OCI-LY1 (cell line): ENCODE measurements around the gene FBXO30.

Experiments used
- H2AFZ ChIP-seq: fragments of 200-600 bp; sonication (generic), shearing (Covaris generic); 2 replicates; pipeline ENCODE4 v1.6.0; 2014; ENCODE audit warnings: antibody characterized with exemption, mild to moderate bottlenecking, low read length
- H3F3A ChIP-seq: fragments of 200-600 bp; sonication (generic), shearing (Covaris generic); 2 replicates; pipeline ENCODE4 v1.6.0; 2014; ENCODE audit warnings: mild to moderate bottlenecking, antibody characterized with exemption, low read length, moderate library complexity; ENCODE audit not compliant: insufficient read depth
- H3K27ac ChIP-seq: fragments of 200-600 bp; sonication (generic); 2 replicates; pipeline ENCODE4 v1.5.1; 2014; ENCODE audit warnings: low read length, mixed run types, mild to moderate bottlenecking, low read depth; ENCODE audit not compliant: poor library complexity, severe bottlenecking
- H3K27me3 ChIP-seq: fragments of 200-600 bp; sonication (generic); 2 replicates; pipeline ENCODE4 v1.6.0; 2014; ENCODE audit warnings: antibody characterized with exemption, mild to moderate bottlenecking, low read length, moderate library complexity; ENCODE audit not compliant: insufficient read depth
- H3K36me3 ChIP-seq: fragments of 200-600 bp; sonication (generic); 2 replicates; pipeline ENCODE4 v1.6.1; 2014; ENCODE audit warnings: mild to moderate bottlenecking, antibody characterized with exemption, low read length, moderate library complexity, mixed read lengths; ENCODE audit not compliant: insufficient read depth
- H3K4me1 ChIP-seq: fragments of 200-600 bp; sonication (generic); 2 replicates; pipeline ENCODE4 v1.5.1; 2014; ENCODE audit warnings: mild to moderate bottlenecking, low read length, moderate library complexity; ENCODE audit not compliant: insufficient read depth, severe bottlenecking
- H3K4me2 ChIP-seq: fragments of 200-600 bp; sonication (generic), shearing (Covaris generic); 2 replicates; pipeline ENCODE4 v1.6.1; 2014; ENCODE audit warnings: low read length
- H3K4me3 ChIP-seq: fragments of 200-600 bp; sonication (generic); 2 replicates; pipeline ENCODE4 v1.5.1; 2014; ENCODE audit warnings: low read length, low read depth, mild to moderate bottlenecking, mixed read lengths; ENCODE audit not compliant: poor library complexity, severe bottlenecking
- H3K79me2 ChIP-seq: fragments of 200-600 bp; shearing (Covaris generic); 2 replicates; pipeline ENCODE4 v1.6.1; 2016; ENCODE audit warnings: mixed run types, low read length, mixed read lengths; ENCODE audit not compliant: insufficient read depth
- H3K9ac ChIP-seq: fragments of 200-600 bp; sonication (generic), shearing (Covaris generic); 2 replicates; pipeline ENCODE4 v1.6.1; 2014; ENCODE audit warnings: mild to moderate bottlenecking, low read length, mixed read lengths
- H3K9me2 ChIP-seq: fragments of 200-600 bp; sonication (generic), shearing (Covaris generic); 2 replicates; pipeline ENCODE4 v1.6.1; 2014; ENCODE audit warnings: low read depth, mild to moderate bottlenecking, low read length, mixed read lengths
- H3K9me3 ChIP-seq: fragments of 200-600 bp; shearing (Covaris generic); 2 replicates; pipeline ENCODE4 v1.6.1; 2014; ENCODE audit warnings: low read length, mixed read lengths
- H4K20me1 ChIP-seq: fragments of 200-600 bp; sonication (generic), shearing (Covaris generic); 2 replicates; pipeline ENCODE4 v1.6.0; 2016; ENCODE audit warnings: mild to moderate bottlenecking, low read length; ENCODE audit not compliant: insufficient read depth
- EZH2 ChIP-seq: fragments of 200-600 bp; sonication (generic), shearing (Covaris generic); IDR thresholded peaks from 2 replicates; pipeline ENCODE4 v1.8.0; 2017; ENCODE audit warnings: borderline replicate concordance, mixed run types, mild to moderate bottlenecking, antibody characterized with exemption, low read length, moderate library complexity, mixed read lengths
- TF ChIP-seq, protein P1 (sequence below): fragments of 200-600 bp; sonication (generic), shearing (Covaris generic); IDR thresholded peaks from 2 replicates; pipeline ENCODE4 v1.5.1; 2017; ENCODE audit warnings: mild to moderate bottlenecking, antibody characterized with exemption, low read length, moderate library complexity, mixed read lengths

Gene FBXO30

DNA sequence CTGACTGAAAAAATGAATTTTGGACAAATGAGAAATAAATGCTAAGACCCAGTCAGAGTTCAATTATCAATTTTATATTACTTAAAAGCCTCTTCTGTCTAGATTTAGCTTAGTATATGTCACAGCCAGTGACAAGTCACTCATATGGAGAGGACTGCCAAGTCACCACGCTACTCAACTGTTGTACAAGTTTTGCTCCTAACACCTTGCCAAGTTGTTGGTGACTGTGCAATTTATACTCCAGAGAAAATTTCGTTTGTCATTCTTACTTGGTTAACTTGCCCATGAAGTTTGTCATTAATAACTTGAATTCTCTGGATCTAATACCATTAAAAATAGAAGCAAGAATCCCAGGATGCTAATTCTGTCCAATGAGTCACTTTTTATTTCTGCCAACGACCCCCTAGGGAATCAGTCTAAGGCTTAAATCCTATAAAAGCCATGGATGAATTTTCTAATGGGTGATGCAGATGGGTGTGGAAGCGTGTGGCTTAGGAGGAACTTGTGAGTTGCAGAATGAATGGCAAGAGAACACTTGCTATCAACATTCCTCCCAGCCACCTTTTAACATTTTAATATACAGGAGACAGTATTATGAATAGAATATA lies 30.4 kb upstream of the FBXO30 start:
- Histone ChIP-seq H3K4me3 (no peak overlapping the region), H3K9me2 (no peaks in the 10 kb centered on the region), H2AFZ (no peak overlapping the region), H3K36me3 (no peaks in the 10 kb centered on the region), H3F3A (no peaks in the 10 kb centered on the region), H3K4me1 (peaks cover 3% of the 10 kb centered on the region), H3K9me3 (no peaks in the 10 kb centered on the region), H3K79me2 (no peaks in the 10 kb centered on the region), H3K9ac (no peak overlapping the region), H3K27me3 (no peaks in the 10 kb centered on the region), H4K20me1 (no peaks in the 10 kb centered on the region), H3K27ac (no peak overlapping the region), H3K4me2 (no peak overlapping the region)
- no peak for TF ChIP-seq EZH2
- TF ChIP-seq, protein P1, sequence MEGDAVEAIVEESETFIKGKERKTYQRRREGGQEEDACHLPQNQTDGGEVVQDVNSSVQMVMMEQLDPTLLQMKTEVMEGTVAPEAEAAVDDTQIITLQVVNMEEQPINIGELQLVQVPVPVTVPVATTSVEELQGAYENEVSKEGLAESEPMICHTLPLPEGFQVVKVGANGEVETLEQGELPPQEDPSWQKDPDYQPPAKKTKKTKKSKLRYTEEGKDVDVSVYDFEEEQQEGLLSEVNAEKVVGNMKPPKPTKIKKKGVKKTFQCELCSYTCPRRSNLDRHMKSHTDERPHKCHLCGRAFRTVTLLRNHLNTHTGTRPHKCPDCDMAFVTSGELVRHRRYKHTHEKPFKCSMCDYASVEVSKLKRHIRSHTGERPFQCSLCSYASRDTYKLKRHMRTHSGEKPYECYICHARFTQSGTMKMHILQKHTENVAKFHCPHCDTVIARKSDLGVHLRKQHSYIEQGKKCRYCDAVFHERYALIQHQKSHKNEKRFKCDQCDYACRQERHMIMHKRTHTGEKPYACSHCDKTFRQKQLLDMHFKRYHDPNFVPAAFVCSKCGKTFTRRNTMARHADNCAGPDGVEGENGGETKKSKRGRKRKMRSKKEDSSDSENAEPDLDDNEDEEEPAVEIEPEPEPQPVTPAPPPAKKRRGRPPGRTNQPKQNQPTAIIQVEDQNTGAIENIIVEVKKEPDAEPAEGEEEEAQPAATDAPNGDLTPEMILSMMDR: no peak

DNA sequence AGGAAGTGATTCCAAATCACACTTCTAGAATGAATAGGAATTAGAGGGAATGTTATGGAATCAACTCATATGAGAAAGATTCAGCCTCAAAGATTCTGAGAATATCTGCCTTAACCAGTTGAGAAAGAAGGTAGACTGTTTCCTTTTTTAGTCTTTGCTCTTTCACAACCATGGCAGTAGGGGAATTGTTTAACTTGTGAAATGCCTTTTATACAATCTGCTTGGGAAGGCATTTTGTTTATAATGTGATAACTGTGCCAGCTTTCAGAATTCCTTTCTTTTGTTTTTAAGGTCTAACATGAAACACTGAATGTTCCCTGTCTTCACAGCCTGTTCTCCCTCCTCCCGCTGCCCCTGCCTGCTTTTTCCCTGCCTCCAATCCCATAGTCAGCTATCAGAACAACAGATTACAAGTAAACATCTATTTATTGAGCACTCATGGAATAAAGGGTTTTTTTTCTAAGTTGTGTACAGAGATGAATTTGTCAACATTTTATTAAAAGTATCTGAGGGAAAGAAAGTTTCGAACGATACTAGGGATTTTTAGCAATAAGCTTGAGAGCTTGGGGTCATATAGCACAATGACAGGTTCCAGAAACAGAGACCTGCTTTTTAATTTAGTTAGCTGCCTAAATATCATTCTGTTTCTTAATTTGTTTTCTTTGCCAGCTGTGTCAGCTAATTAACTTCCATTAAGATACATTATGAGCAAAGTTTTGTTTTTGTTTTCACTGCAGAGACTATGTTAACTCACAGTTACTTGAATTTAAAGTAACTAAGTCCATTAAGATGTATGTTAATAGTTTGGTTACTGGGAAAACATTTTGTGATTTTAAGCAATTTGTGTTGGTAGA lies 28.3 kb upstream of the FBXO30 start:
- no peaks in the 10 kb centered on the region for H3K9me3 ChIP-seq
- no peaks in the 10 kb centered on the region for H3K9me2 ChIP-seq
- no peak overlapping the region for H3K4me3 ChIP-seq
- H3K4me2 ChIP-seq: no peak overlapping the region
- H3K27me3 ChIP-seq: no peaks in the 10 kb centered on the region
- no peak overlapping the region for H3K27ac ChIP-seq
- TF ChIP-seq EZH2: no peak
- TF ChIP-seq, protein P1: no peak
- no peaks in the 10 kb centered on the region for H4K20me1 ChIP-seq
- H3K9ac ChIP-seq: no peak overlapping the region
- H3K36me3 ChIP-seq: no peaks in the 10 kb centered on the region
- no peaks in the 10 kb centered on the region for H3K79me2 ChIP-seq
- no peak overlapping the region for H2AFZ ChIP-seq
- H3K4me1 ChIP-seq: no peaks in the 10 kb centered on the region
- no peaks in the 10 kb centered on the region for H3F3A ChIP-seq

DNA sequence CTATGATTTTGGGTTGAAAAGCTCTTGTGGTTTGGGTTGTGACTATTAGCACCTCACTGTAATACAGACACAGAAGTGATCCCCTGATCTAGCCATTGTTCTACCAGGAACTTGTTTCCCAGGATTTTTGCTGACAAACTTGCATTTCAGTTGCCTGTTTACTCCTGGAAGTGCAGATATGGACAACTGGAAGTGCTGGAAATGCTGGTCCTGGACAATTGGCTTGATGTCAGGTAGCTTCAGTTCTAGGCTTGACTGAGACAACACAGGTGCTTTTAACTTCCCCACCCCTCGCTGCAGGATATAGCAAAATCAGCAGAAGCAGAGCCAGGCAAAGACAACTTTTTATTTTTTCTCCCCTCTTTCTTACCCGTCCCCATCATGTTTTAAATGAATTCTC lies 27.1 kb upstream of the FBXO30 start:
- H3K4me3 ChIP-seq: no peak overlapping the region
- TF ChIP-seq, protein P1: no peak
- TF ChIP-seq EZH2: no peak
- no peaks in the 10 kb centered on the region for H3K27me3 ChIP-seq
- H3K4me1 ChIP-seq: no peaks in the 10 kb centered on the region
- H3K36me3 ChIP-seq: no peaks in the 10 kb centered on the region
- no peak overlapping the region for H3K27ac ChIP-seq
- H3K9me3 ChIP-seq: no peaks in the 10 kb centered on the region
- H2AFZ ChIP-seq: no peak overlapping the region
- H4K20me1 ChIP-seq: no peaks in the 10 kb centered on the region
- H3K9me2 ChIP-seq: no peaks in the 10 kb centered on the region
- no peaks in the 10 kb centered on the region for H3F3A ChIP-seq
- H3K79me2 ChIP-seq: no peaks in the 10 kb centered on the region
- no peak overlapping the region for H3K9ac ChIP-seq
- no peak overlapping the region for H3K4me2 ChIP-seq
